Stimulated activated CD8-positive, alpha-beta memory T cell treated with anti-CD3 and anti-CD28 coated beads, Interleukin-4, amount 100 ng/mL, for 24 hours (primary cell): Measurements from ENCODE around the gene UCP3.

Source experiments
- DNase-seq: peaks from one replicate; pipeline ENCODE4 v3.0.0-alpha.2; 2020; ENCODE audit warnings: low read depth

UCP3 gene

GRCh38 chr11:74018331-74019005 is 9.6 kb upstream of the UCP3 start:
- DNase-seq: no peak

GRCh38 chr11:74017631-74018030 is 8.7 kb upstream of the UCP3 start:
- no peak for DNase-seq

GRCh38 chr11:74015919-74016684 is 7.2 kb upstream of the UCP3 start:
- DNase-seq: no peak

GRCh38 chr11:74014880-74015279 is 6.0 kb upstream of the UCP3 start:
- DNase-seq: no peak

GRCh38 chr11:74013141-74013540 is 4.3 kb upstream of the UCP3 start:
- no peak for DNase-seq

- DNase-seq: no peak
Observed at GRCh38 chr11:74012074-74012809, 3.4 kb upstream of the UCP3 start.

- DNase-seq: peak; percentile 33
Observed at GRCh38 chr11:74011360-74012073, 2.6 kb upstream of the UCP3 start.

- DNase-seq: no peak
Observed at GRCh38 chr11:74010306-74011300, 1.7 kb upstream of the UCP3 start.

GRCh38 chr11:74009675-74010305 is 905 bp upstream of the UCP3 start:
- DNase-seq: no peak

- no peak for DNase-seq
Observed at GRCh38 chr11:74009230-74009547, 304 bp upstream of the UCP3 start.

- DNase-seq: no peak
Observed at GRCh38 chr11:74007691-74008372, 1.1 kb downstream of the UCP3 start.

GRCh38 chr11:74006743-74007304 is 2.1 kb downstream of the UCP3 start:
- no peak for DNase-seq

GRCh38 chr11:74005721-74006517 is 3.0 kb downstream of the UCP3 start:
- no peak for DNase-seq

- DNase-seq: peak; percentile 60
Observed at GRCh38 chr11:74004759-74005615, 3.9 kb downstream of the UCP3 start.

- DNase-seq: no peak
Observed at GRCh38 chr11:74004046-74004695, 4.7 kb downstream of the UCP3 start.

GRCh38 chr11:74002832-74003231 is 6.1 kb downstream of the UCP3 start:
- DNase-seq: no peak

- no peak for DNase-seq
Observed at GRCh38 chr11:74001822-74002286, 7.0 kb downstream of the UCP3 start.
